HG02588 (cell line): Measurements from ENCODE around the gene ADRA1B.
A peak's percentile ranks its signal among the peaks of the same experiment; 100 is the strongest.
"Not testable (repeated sequence)": the region's sequence is repeated elsewhere in the genome, so short reads cannot be mapped to it uniquely, and the experiment has no call there.

ENCODE experiments used
- ATAC-seq: cut with Tn5 transposase; IDR thresholded peaks from one replicate; pipeline ENCODE4 v1.9.1; 2021; ENCODE audit warnings: mild to moderate bottlenecking, moderate library complexity; ENCODE audit not compliant: unreplicated experiment

Gene ADRA1B

DNA sequence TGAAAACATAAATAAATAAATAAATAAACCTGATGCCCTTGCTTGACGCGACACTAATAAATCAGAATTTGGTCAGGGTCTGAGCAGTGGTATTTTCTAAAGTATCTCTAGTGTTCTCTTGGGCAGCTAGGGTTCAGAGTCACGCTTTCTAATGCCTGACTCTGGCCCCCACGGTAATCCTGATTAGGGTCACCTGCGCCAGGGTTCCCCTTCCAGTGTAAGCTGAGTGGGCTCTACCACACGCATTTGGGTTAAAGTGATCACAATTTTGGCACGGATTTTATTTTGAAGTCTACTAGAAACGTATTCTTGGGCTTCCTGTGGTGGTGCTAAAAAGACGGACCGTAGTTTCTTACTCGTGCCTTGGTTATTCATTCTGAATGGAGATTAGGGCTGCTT, 93.3 kb downstream of the ADRA1B start:
- ATAC-seq = no peak

DNA sequence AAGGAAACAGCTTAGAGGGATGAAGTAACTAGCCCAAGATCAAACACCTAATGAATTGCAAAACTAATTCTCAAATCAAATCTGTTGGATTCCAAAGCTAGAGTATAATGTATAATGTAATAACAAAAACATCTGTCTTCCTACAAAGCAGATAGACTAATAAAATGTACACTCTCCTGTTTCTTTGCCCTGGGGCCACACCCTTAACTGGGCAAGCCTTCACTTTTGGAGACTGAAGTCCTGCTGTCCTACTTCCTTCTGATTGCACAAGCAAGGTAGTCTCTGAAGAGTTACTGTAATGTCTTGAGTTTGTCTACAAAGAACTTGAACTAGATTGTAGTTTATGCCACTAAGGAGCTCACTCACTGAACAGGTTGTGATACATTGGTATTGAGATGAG, 95.2 kb downstream of the ADRA1B start:
- ATAC-seq = no peak

DNA sequence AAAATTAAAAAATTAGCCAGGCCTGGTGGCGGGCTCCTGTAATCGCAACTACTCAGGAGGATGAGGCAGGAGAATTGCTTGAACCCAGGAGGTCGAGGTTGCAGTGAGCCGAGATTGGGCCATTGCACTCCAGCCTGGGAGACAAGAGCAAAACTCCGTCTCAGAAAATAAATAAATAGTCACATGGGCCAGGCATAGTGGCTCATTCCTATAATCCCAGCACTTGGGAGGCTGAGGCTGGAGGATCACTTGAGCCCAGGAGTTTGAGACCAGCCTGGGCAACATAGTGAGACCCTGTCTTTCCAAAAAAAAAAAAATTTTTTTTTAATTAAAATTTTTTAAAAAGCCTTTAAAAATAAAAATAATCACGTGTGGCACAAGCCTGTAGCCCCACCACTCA, 97.9 kb downstream of the ADRA1B start:
- ATAC-seq = not testable (repeated sequence)

DNA sequence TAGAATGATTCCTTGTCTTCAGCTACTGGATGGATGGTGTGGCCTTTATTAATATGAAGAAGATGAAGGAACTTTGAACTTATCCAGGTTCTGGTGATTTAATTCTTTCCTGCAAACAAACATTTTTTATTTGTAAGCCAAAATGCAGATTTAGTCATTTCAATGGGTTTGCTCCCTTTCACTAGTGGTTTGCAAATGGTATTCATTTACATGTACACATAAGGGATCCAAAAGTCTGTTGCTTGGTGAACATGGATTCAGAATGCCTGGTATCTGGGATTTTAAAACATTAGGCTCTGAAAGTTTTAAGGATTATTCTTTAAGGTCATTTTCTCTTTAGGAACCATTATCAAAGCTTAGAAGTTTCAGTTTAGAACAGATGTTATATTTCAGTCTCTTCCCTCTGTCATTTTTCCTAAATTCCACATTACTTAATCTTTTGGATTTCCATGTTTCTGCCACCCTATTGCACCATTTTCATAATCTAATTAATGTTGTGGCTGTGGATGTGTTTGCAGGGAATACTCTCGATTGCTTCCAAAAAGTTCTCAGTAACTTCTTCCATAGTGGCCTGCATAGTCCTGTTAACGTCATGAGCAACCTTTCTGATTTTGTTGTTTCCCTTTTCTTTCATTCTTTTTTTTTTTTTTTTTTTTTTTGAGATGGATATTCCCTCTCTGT, 102.8 kb downstream of the ADRA1B start:
- ATAC-seq = no peak

DNA sequence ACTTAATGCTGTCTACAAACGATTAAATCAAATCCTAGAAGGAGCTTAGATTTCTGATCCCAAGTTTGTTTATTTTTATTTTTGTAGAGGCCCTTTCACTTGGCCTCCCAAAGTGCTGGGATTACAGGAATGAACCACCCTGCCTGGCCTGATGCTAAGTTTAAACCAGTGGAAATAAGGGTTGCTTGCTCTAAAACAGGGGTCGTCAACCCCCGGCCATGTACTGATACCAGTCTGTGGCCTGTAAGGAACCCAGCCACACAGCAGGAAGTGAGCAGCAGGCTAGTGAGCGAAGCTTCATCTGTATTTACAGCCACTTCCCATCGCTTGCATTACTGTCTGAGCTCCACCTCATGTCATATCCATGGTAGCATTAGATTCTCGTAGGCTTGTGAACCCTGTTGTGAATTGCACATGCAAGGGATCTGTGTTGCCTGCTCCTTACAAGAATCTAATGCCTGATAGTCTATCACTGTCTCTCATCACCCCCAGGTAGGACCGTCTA, 104.0 kb downstream of the ADRA1B start:
- ATAC-seq = no peak

DNA sequence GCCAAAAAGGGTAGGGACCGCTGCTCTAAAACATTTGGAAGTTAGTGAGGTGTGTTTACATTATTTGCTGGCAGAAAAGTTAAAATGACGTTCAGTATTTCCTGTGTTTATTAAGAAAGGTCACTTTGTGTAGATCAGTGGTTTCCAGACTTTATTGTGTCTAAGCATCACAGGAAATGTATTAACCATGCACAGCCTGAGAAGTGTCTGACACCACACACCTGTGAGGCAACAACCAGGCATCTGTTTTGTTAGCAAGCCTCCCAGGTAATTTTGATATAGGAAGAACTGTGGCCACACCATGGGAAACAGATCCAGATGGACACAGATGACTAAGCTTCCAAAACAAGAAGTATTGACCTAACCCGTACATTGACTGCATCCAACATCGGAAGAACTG, 104.7 kb downstream of the ADRA1B start:
- ATAC-seq = no peak

DNA sequence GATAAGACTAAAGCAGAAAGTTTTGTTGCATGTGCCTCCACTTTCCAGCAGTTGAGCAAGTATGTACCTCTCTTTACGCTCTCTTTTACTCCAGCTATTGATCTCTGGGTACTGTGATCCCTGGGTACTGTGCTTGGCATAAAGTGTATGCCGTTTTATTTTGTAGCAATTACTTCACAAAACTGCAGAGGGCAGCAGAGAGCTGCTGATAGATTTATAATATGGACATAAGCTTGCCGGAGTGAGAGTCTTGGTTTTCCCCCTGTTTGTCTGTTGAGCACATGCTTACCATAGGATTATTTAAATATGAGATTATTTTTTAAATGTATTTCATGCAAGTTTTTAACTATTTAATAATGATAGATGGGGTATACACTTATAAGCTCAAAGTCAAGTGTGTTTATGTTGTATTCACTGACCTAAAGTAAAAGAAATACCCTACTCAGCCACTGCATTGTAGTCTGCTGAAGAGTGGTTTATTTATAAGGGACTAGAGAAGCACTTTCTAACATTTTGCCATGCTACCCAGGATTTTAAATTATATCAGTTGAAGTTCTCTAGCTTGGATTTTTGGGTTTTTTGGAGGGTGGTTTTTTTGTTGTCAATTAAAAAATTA, 105.7 kb downstream of the ADRA1B start:
- peak; percentile 85 for ATAC-seq
